Transverse colon (tissue), 4 donors: ENCODE data around the gene ZNF862. TPM values are rescaled to one million over a fixed set of nuclear protein-coding genes. Genes with fewer than 3 reads are reported as not detected.

Source experiments
- DNase-seq: peaks from one replicate; pipeline ENCODE4 v3.0.0-alpha.2; 2019
- H3K27ac ChIP-seq, 4 donors: fragments of 200-600 bp; sonication (generic); 2 replicates each; pipeline ENCODE4 v1.5.1; 2016 to 2018; ENCODE audit warnings: inconsistent platforms in 4 of 4
- H3K27me3 ChIP-seq: fragments of 200-600 bp; sonication (generic); 2 replicates; pipeline ENCODE4 v1.5.1; 2017; ENCODE audit warnings: inconsistent platforms
- H3K36me3 ChIP-seq, 4 donors: fragments of 200-600 bp; sonication (generic); 2 replicates each; pipeline ENCODE4 v1.5.1; 2017 to 2019; ENCODE audit warnings: inconsistent platforms in 4 of 4
- H3K4me1 ChIP-seq, 4 donors: fragments of 200-600 bp; sonication (generic); 2 replicates each; pipeline ENCODE4 v1.5.1; 2017 to 2020; ENCODE audit warnings: inconsistent platforms in 4 of 4
- H3K4me3 ChIP-seq, 4 donors: fragments of 200-600 bp; sonication (generic); 1 replicate in 1 of 4; 2 replicates in 3 of 4; pipeline versions ENCODE4 v1.5.1 to v1.6.1; 2017 to 2019; ENCODE audit warnings: inconsistent platforms in 4 of 4
- H3K9me3 ChIP-seq, 2 donors: fragments of 200-600 bp; sonication (generic); 2 replicates each; pipeline ENCODE4 v1.5.1; 2017 to 2019; ENCODE audit warnings: inconsistent platforms in 2 of 2
- EP300 ChIP-seq: sonication (generic); formaldehyde crosslinking; IDR thresholded peaks from one replicate; pipeline ENCODE4 v1.6.1; 2017; ENCODE audit warnings: antibody characterized with exemption, low read depth
- POLR2A ChIP-seq: fragments of 450-650 bp; IDR thresholded peaks from one replicate; pipeline ENCODE4 v1.6.1; 2016; ENCODE audit warnings: antibody characterized with exemption, mild to moderate bottlenecking, moderate library complexity
- POLR2AphosphoS5 ChIP-seq, 3 donors: sonication (generic); formaldehyde crosslinking; IDR thresholded peaks; one replicate each; pipeline ENCODE4 v1.6.1; 2016; ENCODE audit warnings: antibody characterized with exemption in 3 of 3
- WGBS, 2 donors: methylation state at CpG; one replicate each; pipeline ENCODE4 v1.1.5; 2018; ENCODE audit warnings: low coverage in 1 of 2; 5-methylcytosine and 5-hydroxymethylcytosine counted together
- in situ Hi-C, 4 donors: fragments of 200-750 bp; cut with MboI; loops; one replicate each; pipeline versions ENCODE4 v1.15.0 to v1.15.1; 2017; ENCODE audit warnings: low sequenced_read_pairs in 3 of 4, low pct_ligation_motif_present in 1 of 4, low pct_unique_long_range_greater_than_20kb in 1 of 4
- intact Hi-C: fragments of 100-400 bp; cut with DNase I; formaldehyde crosslinking; loops from one replicate; pipeline ENCODE4 v1.15.1; 2023; ENCODE audit warnings: low total_unique reads
- total RNA-seq, 4 donors: library from RNA; depleted of rRNA; stranded (reverse); fragments of >200 nt; gene quantifications; one replicate each; pipeline ENCODE4 v1.1.0, GENCODE V29; 2016
- TF ChIP-seq, protein P1 (sequence below), 5 experiments: fragments of 200-600 bp in 3 of 5; fragments of 450-650 bp in 2 of 5; sonication (generic) in 3 of 5; IDR thresholded peaks; 1 replicate in 2 of 5; 2 replicates in 3 of 5; pipeline ENCODE4 v1.5.1; 2016 to 2017; ENCODE audit warnings: antibody characterized with exemption in 5 of 5, inconsistent platforms in 3 of 5, mild to moderate bottlenecking in 2 of 5, moderate library complexity in 1 of 5

ZNF862 gene
- total RNA-seq, 4 donors from 2014 or later: 12.7 to 23.5 (median 17.6) TPM

GRCh38 chr7:149832332-149833041 is 5.7 kb upstream of the ZNF862 start:
- Histone ChIP-seq H3K27me3 (peaks cover 10% of the 10 kb centered on the region), H3K27ac (no peak overlapping the region), H3K9me3 (no peaks in the 10 kb centered on the region), H3K4me3 (no peak overlapping the region), H3K36me3 (no peaks in the 10 kb centered on the region), H3K4me1 (no peaks in the 10 kb centered on the region)
- 70% methylated on average over 12 of the region's 13 CpGs; no CpG with 5 or more reads in 1 of the 2 donors for WGBS, 2 donors
- DNase-seq: no peak
- in situ Hi-C loops (no loop called here), intact Hi-C loops (no loop called here)
- TF ChIP-seq POLR2A (no peak), POLR2AphosphoS5 (IDR thresholded peaks at IDR 0.05) (no peak), EP300 (no peak)
- TF ChIP-seq, protein P1, sequence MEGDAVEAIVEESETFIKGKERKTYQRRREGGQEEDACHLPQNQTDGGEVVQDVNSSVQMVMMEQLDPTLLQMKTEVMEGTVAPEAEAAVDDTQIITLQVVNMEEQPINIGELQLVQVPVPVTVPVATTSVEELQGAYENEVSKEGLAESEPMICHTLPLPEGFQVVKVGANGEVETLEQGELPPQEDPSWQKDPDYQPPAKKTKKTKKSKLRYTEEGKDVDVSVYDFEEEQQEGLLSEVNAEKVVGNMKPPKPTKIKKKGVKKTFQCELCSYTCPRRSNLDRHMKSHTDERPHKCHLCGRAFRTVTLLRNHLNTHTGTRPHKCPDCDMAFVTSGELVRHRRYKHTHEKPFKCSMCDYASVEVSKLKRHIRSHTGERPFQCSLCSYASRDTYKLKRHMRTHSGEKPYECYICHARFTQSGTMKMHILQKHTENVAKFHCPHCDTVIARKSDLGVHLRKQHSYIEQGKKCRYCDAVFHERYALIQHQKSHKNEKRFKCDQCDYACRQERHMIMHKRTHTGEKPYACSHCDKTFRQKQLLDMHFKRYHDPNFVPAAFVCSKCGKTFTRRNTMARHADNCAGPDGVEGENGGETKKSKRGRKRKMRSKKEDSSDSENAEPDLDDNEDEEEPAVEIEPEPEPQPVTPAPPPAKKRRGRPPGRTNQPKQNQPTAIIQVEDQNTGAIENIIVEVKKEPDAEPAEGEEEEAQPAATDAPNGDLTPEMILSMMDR (IDR thresholded peaks at IDR 0.05): no peak

GRCh38 chr7:149833495-149834130 is 4.6 kb upstream of the ZNF862 start:
- Histone ChIP-seq H3K27ac (no peak overlapping the region), H3K4me1 (peaks cover 0 to 4% (median 0%) of the 10 kb centered on the region in 4 donors), H3K27me3 (peaks cover 10% of the 10 kb centered on the region), H3K36me3 (no peaks in the 10 kb centered on the region), H3K4me3 (no peak overlapping the region), H3K9me3 (no peaks in the 10 kb centered on the region)
- WGBS, 2 donors: 77 to 100% methylated on average over 1 to 12 of the region's 12 CpGs
- no peak for TF ChIP-seq POLR2AphosphoS5 (IDR thresholded peaks at IDR 0.05)
- TF ChIP-seq, protein P1 (IDR thresholded peaks at IDR 0.05): no peak
- no peak for TF ChIP-seq EP300
- no peak for TF ChIP-seq POLR2A
- intact Hi-C loops (no loop called here), in situ Hi-C loops (no loop called here)
- no peak for DNase-seq

- H3K27ac ChIP-seq: no peak overlapping the region
- no peaks in the 10 kb centered on the region for H3K36me3 ChIP-seq
- no peak for TF ChIP-seq POLR2A
- TF ChIP-seq, protein P1 (IDR thresholded peaks at IDR 0.05): no peak
- TF ChIP-seq EP300: no peak
- TF ChIP-seq POLR2AphosphoS5 (IDR thresholded peaks at IDR 0.05): no peak
- 87 to 97% methylated on average over 5 to 8 of the region's 8 CpGs for WGBS, 2 donors
- H3K9me3 ChIP-seq: no peaks in the 10 kb centered on the region
- in situ Hi-C loops (no loop called here), intact Hi-C loops (no loop called here)
- peaks cover 10% of the 10 kb centered on the region for H3K27me3 ChIP-seq
- no peak overlapping the region for H3K4me3 ChIP-seq
- H3K4me1 ChIP-seq: peaks cover 5 to 11% (median 8%) of the 10 kb centered on the region in 4 donors
- no peak for DNase-seq
These were observed 3.6 kb upstream of the ZNF862 start for GRCh38 chr7:149834601-149835000.

DNA sequence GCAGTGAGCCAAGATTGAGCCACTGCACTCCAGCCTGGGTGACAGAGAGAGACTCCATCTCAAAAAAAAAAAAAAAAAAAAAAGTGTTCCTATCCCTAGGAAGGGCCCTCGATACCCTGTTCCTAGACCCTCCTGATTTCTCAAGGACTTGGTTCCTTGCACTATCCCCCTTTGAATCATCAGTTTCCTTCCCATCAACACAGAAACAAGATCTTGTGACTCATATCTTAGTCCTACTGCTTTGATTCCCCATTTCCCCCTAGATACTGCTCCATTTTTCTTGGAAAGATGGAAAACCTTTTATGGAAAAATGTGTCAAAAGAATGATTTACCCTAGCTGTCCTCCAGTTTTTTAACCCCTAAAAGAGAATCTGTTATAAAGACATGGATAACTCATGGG is 1.7 kb upstream of the ZNF862 start:
- 38 to 80% methylated on average over 1 of the region's 1 CpG for WGBS, 2 donors
- in situ Hi-C loops: no loop called here

More for the DNA sequence above, 1.7 kb upstream of the ZNF862 start:
- DNase-seq: no peak
- TF ChIP-seq POLR2A (no peak), EP300 (no peak), POLR2AphosphoS5 (IDR thresholded peaks at IDR 0.05) (no peak)
- TF ChIP-seq, protein P1 (IDR thresholded peaks at IDR 0.05): no peak
- no peaks in the 10 kb centered on the region for H3K9me3 ChIP-seq
- intact Hi-C loops: no loop called here
- no peak overlapping the region for H3K27ac ChIP-seq
- H3K27me3 ChIP-seq: peaks cover 9% of the 10 kb centered on the region
- H3K36me3 ChIP-seq: no peaks in the 10 kb centered on the region
- H3K4me3 ChIP-seq: no peak overlapping the region
- H3K4me1 ChIP-seq: peaks cover 6 to 13% (median 10%) of the 10 kb centered on the region in 4 donors
